Activated naive CD4-positive, alpha-beta T cell treated with anti-CD3 and anti-CD28 coated beads, Interleukin-2, amount 50 U/mL, for 24 hours (primary cell): ENCODE measurements around the gene BCL10.

ENCODE experiments used
- H3K27ac Mint-ChIP-seq: one replicate; pipeline ENCODE4 v1.8.0; 2021; ENCODE audit warnings: mild to moderate bottlenecking, mixed read lengths
- H3K27me3 Mint-ChIP-seq: one replicate; pipeline ENCODE4 v1.8.0; 2021; ENCODE audit warnings: mixed read lengths
- H3K36me3 Mint-ChIP-seq: one replicate; pipeline ENCODE4 v1.8.0; 2021; ENCODE audit warnings: mixed read lengths
- H3K4me1 Mint-ChIP-seq: one replicate; pipeline ENCODE4 v1.8.0; 2021; ENCODE audit warnings: mixed read lengths
- H3K4me3 Mint-ChIP-seq: one replicate; pipeline ENCODE4 v1.8.0; 2021; ENCODE audit warnings: mild to moderate bottlenecking, mixed read lengths
- H3K9me3 Mint-ChIP-seq: one replicate; pipeline ENCODE4 v1.8.0; 2021; ENCODE audit warnings: mixed read lengths

The BCL10 gene

DNA sequence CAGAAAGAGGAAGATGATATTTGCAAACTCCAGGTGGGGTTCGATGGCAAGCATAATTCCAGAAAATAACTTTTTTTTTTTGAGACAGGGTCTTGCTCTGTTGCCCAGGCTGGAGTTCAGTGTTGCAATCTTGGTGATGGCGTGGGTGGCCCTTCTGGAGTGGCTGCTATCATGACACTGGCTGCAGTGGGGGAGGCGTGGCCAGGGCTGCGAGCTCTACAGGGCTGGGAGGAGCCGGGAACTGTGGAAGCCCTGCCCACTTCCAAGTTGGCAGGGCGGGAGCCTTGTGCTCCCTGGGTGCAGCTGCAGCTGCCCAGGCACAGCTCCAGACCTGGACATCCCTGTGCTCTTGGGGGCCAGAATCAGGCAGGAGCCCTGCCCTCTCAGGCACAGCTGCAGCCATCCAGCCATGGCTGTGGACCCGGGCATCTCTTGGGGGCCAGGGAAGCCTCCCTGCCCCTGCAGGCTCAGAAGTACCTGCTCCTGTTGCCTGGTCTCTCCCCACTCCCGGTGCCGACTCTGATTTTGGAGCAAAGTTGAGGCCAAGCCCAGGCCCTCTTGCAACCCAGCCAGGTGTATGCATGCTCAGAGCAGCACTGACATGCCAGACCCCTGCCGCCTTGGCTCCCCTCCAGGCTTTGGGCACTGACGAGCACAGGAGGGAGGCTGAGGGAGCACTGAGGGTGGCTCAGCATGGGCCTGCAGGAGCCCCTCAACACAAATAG is 7.2 kb upstream of the BCL10 start:
- H3K4me1 Mint-ChIP-seq: peaks cover 12% of the 10 kb centered on the region
- no peaks in the 10 kb centered on the region for H3K36me3 Mint-ChIP-seq
- no peaks in the 10 kb centered on the region for H3K27me3 Mint-ChIP-seq
- no peak overlapping the region for H3K4me3 Mint-ChIP-seq
- no peak overlapping the region for H3K27ac Mint-ChIP-seq
- H3K9me3 Mint-ChIP-seq: no peaks in the 10 kb centered on the region

DNA sequence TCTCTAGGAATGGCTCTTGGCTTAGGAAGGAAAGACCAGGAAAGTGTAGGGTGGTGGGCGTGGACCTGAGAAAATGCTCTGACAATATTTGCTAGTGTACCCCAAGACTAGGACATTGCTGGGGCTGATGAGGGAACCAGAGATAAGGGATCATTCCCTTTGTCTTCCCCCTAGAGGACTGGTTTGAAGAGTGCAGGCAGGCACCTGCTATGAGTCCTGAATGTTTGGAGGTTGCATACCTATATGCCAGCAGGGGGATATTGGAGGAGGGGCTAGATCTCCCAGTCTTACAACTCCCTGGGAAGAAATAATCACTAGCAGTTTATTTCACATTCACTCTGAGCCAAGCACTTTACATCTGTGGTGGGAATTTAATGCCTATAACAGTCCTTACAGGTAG is 6.0 kb upstream of the BCL10 start:
- H3K4me1 Mint-ChIP-seq: peaks cover 13% of the 10 kb centered on the region
- no peak overlapping the region for H3K27ac Mint-ChIP-seq
- H3K27me3 Mint-ChIP-seq: no peaks in the 10 kb centered on the region
- H3K36me3 Mint-ChIP-seq: no peaks in the 10 kb centered on the region
- H3K9me3 Mint-ChIP-seq: no peaks in the 10 kb centered on the region
- H3K4me3 Mint-ChIP-seq: no peak overlapping the region

DNA sequence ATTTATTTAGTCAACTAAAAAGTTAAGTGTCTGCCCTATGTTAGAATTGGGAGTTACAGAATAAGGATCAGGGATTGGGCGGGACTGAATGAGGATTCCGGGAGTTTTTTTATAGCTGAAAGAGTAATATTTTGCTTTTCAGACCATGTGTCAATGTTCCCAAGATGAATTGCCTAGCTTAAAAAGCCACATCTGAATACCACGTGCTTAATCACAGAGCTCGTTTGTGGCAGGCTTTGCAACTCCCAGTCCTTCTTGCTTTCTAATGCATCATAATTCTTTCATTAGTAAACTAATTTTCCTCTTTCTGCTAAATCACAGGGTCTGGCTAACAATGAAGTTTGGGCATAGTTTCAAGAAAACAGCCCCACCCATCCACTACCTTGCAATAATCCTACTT is 4.2 kb upstream of the BCL10 start:
- Mint-ChIP-seq H3K4me1 (peaks cover 19% of the 10 kb centered on the region), H3K36me3 (no peaks in the 10 kb centered on the region), H3K9me3 (no peaks in the 10 kb centered on the region), H3K27ac (no peak overlapping the region), H3K4me3 (no peak overlapping the region), H3K27me3 (no peaks in the 10 kb centered on the region)

DNA sequence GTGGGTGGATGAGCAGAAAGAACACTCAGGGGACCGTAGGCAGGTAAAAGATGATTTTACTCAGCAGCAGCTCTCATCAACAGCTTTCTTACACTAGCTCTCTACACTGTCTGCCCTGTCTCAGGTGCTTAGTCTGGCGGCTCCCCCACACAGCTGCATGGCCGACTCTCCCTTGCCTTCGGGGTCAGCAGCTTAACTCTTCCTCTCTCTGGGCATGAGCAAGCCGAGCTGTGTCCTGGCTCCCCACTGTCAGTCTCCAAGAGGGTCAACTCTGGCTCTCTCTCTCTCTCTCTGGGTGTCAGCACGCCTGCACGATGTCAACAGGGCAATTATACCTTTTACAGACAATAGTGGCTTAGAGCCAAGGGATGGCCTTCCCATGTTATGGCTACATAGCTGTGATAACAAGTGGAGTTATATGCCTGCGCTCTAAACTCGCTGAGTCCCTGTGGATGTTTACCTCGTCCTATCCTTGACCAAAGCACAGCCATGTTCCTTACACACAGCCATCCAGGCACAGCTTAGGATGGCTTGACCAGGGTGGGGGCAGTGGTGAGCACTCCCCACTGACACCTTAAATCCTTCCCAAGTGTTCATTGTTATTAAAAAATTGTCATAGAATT is 3.1 kb upstream of the BCL10 start:
- peak overlapping the region; percentile 18 for H3K27ac Mint-ChIP-seq
- H3K27me3 Mint-ChIP-seq: no peaks in the 10 kb centered on the region
- peaks cover 3% of the 10 kb centered on the region for H3K36me3 Mint-ChIP-seq
- H3K9me3 Mint-ChIP-seq: no peaks in the 10 kb centered on the region
- peaks cover 29% of the 10 kb centered on the region for H3K4me1 Mint-ChIP-seq
- no peak overlapping the region for H3K4me3 Mint-ChIP-seq

DNA sequence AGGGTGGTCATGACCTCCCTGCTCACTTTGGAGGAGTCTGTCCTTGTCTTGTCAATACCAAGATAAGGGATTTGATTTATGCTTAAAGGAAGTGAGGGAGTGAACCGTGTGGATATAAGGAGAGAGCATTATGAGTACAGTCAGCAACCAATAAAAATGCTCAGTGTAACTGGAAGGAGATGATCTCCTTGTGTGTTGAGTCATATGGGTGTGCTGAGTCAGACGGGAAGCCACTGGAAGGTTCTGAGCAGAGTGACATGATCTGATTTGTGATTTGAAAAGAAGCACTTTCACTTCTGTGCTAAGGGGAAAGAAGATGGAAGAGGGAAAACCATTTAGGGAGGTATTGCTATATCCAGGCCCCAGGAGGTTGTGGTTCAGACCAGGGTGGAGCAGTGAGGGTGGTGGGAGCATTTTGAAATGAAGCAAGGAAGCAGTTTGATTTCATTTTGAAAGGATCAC is 2.5 kb upstream of the BCL10 start:
- Mint-ChIP-seq H3K27ac (no peak overlapping the region), H3K4me3 (peak overlapping the region; percentile 2), H3K27me3 (no peaks in the 10 kb centered on the region), H3K4me1 (peaks cover 36% of the 10 kb centered on the region), H3K36me3 (peaks cover 6% of the 10 kb centered on the region), H3K9me3 (no peaks in the 10 kb centered on the region)

DNA sequence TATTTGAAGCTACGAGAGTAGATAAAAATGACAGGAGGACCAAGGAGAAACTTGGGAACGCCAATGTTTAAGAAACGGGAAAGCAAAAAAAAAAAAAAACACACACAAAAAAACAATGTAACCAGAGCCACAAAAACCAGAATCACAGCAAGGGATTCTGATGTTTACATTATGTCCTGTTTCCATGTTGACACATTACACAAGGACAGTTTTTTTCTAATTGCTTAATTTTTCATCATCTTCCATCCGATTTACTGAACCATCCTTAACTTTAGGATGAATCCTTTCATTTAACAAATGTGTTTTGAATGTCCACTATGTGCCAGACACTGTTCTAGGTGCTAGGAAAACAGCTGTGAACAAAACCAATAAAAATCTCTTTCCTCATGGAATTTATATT is 1.4 kb upstream of the BCL10 start:
- H3K27ac Mint-ChIP-seq: no peak overlapping the region
- H3K27me3 Mint-ChIP-seq: no peaks in the 10 kb centered on the region
- H3K4me1 Mint-ChIP-seq: peaks cover 47% of the 10 kb centered on the region
- peak overlapping the region; percentile 4 for H3K4me3 Mint-ChIP-seq
- H3K9me3 Mint-ChIP-seq: no peaks in the 10 kb centered on the region
- peaks cover 14% of the 10 kb centered on the region for H3K36me3 Mint-ChIP-seq

DNA sequence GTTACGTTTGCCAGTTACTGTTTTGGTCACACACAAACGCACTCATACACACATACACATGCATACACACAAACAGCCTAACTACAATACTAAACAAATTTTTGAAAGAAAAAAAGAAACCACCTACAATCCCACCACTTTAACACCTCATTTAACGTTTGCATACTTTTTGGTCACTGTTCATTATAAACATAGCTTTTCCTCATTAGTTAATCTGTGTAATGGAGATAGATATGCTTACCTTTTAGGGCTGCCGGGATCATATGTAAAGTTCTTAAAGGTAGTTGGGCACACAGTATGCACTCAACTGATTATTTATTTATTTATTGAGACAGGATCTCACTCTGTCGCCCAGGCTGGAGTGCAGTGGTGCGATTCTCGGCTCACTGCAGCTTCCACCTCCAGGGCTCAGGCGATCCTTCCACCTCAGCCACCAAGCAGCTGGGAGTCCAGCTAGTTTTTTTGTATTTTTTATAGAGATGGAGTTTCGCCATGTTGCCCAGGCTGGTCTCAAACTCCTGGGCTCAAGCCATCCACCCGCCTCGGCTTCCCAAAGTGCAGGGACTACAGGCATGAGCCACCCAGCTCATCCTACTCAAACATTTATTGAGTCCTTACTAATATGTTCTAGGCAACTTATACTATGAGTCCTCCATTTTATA is 677 bp upstream of the BCL10 start:
- Mint-ChIP-seq H3K27me3 (no peaks in the 10 kb centered on the region), H3K4me1 (peaks cover 51% of the 10 kb centered on the region), H3K4me3 (peak overlapping the region; percentile 91)

DNA sequence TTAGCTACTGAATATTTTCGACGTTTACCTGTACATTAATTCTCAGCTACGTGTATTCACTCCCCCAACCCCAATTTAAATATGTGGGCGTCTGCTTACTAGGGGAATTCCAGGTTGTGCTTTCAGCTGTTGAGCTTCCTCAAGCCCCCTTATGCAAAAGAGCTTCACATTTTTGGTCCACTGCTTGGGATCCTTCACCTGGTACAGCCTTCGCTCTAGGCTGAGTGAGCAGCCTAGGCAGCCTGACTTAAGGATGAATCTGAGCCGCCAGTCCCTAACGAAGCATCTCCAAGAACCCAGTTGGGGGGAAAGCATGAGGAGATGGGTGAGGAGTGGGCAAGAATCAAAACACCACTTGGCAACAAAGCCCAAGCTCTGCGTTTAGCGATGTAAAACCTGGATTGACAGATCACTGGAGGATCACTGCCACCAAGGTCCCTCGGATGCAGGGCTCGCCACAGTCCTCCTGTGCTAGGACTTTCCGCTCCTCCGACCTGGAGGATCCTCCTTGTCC is 674 bp downstream of the BCL10 start:
- H3K4me1 Mint-ChIP-seq: peaks cover 64% of the 10 kb centered on the region
- H3K36me3 Mint-ChIP-seq: peaks cover 15% of the 10 kb centered on the region
- peak overlapping the region; percentile 91 for H3K4me3 Mint-ChIP-seq
- peak overlapping the region; percentile 96 for H3K27ac Mint-ChIP-seq
- H3K27me3 Mint-ChIP-seq: no peaks in the 10 kb centered on the region
- no peaks in the 10 kb centered on the region for H3K9me3 Mint-ChIP-seq

More for the DNA sequence above, 677 bp upstream of the BCL10 start:
- Mint-ChIP-seq H3K27ac (peak overlapping the region; percentile 88), H3K9me3 (no peaks in the 10 kb centered on the region), H3K36me3 (peaks cover 15% of the 10 kb centered on the region)

DNA sequence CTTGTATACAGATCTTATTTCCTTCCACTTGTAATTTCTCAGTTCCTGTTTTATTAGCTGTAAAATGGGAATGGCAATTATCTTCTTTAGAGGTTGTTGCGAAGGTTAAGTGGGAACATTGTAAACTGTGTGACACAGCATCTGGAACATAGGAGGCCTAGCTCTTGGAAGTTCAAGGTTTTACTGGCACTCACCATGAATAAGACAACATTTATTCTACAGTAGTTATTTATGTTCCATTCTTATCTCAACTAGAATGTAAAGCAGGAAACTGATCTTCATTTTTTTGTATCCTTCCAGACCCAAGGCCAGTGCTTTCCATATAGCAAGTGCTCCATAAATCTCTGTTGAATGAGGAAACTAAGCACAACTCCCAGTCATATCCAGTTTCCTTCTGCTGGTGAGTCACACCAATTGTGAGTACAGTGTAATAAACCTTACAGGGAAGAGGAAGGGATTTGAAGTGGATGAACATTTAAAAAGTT is 1.4 kb downstream of the BCL10 start:
- Mint-ChIP-seq H3K4me3 (peak overlapping the region; percentile 91), H3K27ac (peak overlapping the region; percentile 96), H3K27me3 (no peaks in the 10 kb centered on the region), H3K36me3 (peaks cover 15% of the 10 kb centered on the region), H3K4me1 (peaks cover 69% of the 10 kb centered on the region), H3K9me3 (no peaks in the 10 kb centered on the region)

DNA sequence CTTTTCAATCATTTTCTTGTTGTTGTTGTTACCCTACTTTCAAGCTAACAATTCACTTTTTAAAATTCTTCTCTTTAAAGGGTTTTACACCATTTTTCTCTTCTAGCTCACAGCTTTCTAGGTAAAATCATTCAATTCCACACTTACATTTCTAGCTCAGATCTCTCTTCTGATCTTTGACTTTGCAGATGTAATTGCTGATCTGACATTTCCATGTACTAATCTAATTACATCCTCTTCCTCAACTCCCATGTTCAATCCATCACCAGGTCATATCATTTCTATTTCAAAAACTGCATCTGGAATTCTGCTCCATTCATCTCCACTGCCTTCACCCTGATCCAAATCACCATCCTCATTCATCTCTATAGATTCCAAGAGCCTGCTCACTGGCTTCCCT is 3.0 kb downstream of the BCL10 start:
- Mint-ChIP-seq H3K4me1 (peaks cover 67% of the 10 kb centered on the region), H3K4me3 (peak overlapping the region; percentile 91), H3K36me3 (peaks cover 20% of the 10 kb centered on the region), H3K27me3 (no peaks in the 10 kb centered on the region), H3K9me3 (no peaks in the 10 kb centered on the region), H3K27ac (peak overlapping the region; percentile 31)

DNA sequence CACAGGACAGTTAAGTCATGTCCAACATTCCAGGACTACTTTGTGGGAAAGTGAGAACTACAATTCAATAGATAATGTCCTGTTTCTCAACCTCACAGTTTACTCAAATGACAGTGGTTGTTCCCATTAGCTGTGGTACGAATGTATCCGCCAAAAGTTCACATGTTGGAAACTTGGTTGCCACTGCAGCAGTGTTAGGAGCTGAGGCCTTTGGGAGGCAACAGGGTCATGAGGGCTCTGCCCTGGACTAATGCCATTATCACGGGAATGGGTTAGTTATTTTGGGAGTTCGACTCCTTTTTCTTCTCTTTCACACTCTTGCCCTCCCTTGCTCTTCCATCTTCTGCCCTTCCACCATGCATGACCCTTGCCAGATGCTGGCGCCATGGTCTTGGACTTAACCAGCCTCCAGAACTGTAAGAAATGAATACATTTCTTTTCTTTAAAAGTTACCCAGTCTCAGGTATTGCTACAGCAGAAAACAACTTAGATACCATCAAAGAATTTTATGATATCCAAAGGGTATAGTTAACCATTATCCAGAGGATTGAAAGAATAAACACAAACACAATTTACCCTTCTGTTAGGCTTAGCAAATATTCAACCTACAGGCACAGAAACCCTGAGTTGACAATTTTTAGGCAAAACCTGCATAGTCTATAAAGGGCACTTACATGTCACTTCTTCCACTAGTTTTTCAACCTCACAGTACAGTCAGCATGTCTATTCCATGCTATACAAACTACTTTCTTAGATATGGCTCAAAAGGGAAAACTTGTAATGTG is 7.4 kb downstream of the BCL10 start:
- Mint-ChIP-seq H3K27me3 (no peaks in the 10 kb centered on the region), H3K27ac (peak overlapping the region; percentile 26), H3K4me3 (no peak overlapping the region), H3K36me3 (peaks cover 18% of the 10 kb centered on the region), H3K4me1 (peaks cover 49% of the 10 kb centered on the region), H3K9me3 (no peaks in the 10 kb centered on the region)

DNA sequence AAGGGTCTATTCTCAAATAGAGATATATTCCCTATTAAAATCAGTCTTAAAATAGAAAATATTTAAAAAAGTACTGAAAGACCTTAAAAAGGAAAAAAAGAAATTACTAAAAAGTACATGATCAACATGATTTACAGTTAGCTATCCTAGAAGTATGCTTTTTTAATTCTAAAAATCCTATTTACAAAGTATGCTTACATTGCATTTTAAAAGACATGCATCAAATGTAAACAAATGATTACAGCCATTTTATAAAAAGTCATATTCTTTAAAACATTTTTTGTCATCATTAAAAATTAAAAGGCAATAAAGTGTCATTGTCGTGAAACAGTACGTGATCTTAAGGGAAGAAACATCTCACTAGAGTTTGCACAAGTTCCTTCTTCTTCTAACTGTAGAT is 9.1 kb downstream of the BCL10 start:
- H3K4me3 Mint-ChIP-seq: no peak overlapping the region
- peaks cover 9% of the 10 kb centered on the region for H3K36me3 Mint-ChIP-seq
- no peaks in the 10 kb centered on the region for H3K27me3 Mint-ChIP-seq
- peaks cover 34% of the 10 kb centered on the region for H3K4me1 Mint-ChIP-seq
- no peak overlapping the region for H3K27ac Mint-ChIP-seq
- no peaks in the 10 kb centered on the region for H3K9me3 Mint-ChIP-seq

DNA sequence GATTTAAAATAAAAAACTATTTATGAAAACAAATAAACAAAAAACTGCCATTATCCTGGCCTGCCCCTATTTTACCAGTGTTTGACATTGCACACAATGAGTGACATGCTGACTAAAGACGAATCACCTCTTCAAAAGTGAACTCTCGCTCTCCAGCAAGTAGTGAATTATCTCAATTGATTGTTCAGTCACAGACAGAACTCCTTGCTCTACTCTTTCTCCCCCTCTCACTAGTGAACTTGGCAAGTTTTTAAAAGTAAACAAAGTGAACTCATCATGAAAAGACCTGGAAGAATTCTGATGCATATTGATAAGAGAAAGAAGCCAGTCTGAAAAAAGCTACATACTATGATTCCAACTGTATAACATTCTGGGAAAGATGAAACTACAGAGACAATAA is 12.3 kb downstream of the BCL10 start:
- H3K4me3 Mint-ChIP-seq: no peak overlapping the region
- no peaks in the 10 kb centered on the region for H3K9me3 Mint-ChIP-seq
- peak overlapping the region; percentile 5 for H3K27ac Mint-ChIP-seq
- H3K36me3 Mint-ChIP-seq: peaks cover 6% of the 10 kb centered on the region
- peaks cover 14% of the 10 kb centered on the region for H3K4me1 Mint-ChIP-seq
- no peaks in the 10 kb centered on the region for H3K27me3 Mint-ChIP-seq

DNA sequence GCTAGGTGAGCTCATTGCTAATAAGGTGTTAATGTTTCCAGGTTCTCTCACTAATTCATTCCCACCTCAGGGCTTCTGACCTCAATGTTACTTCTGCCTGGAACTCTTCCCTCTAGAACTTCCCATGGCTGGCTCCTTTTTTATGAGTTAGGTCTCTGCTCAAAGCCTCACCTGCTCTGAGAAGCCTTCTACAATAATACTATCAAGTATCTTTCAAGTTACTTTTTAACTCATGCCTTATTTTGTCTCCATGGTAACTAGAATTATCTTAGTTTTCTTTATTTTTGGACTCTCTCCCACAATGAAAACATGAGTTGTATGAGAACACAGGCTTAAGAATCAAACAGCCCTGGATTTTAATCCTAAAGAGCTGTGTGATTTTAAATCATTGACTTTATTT is 13.4 kb downstream of the BCL10 start:
- H3K27ac Mint-ChIP-seq: no peak overlapping the region
- H3K4me3 Mint-ChIP-seq: no peak overlapping the region

DNA sequence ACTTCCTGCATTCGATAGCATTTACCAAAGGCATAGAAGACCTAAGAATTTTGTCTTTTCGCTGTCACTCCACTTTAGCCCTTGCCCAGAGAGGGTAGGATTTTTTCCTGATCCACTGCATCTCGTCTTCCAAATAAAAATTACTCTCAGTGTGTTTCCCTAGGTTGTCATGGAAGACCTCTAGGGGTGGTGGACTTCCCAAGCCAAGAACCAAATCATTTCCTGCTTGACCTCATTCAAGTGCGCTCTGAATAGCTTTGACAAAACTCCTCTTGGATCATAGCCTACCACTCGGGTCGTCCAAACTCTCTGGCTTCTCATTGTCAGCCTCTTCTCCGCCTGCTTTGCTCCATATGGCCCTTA is 16.5 kb downstream of the BCL10 start:
- H3K36me3 Mint-ChIP-seq: peaks cover 18% of the 10 kb centered on the region
- H3K27ac Mint-ChIP-seq: no peak overlapping the region
- no peaks in the 10 kb centered on the region for H3K27me3 Mint-ChIP-seq
- H3K4me1 Mint-ChIP-seq: peaks cover 42% of the 10 kb centered on the region
- no peaks in the 10 kb centered on the region for H3K9me3 Mint-ChIP-seq
- peak overlapping the region; percentile 97 for H3K4me3 Mint-ChIP-seq

More for the DNA sequence above, 13.4 kb downstream of the BCL10 start:
- Mint-ChIP-seq H3K4me1 (peaks cover 18% of the 10 kb centered on the region), H3K36me3 (peaks cover 9% of the 10 kb centered on the region), H3K9me3 (no peaks in the 10 kb centered on the region), H3K27me3 (no peaks in the 10 kb centered on the region)
